Thymus (tissue), 11 donors: Measurements from ENCODE around the gene RGS8. TPM values are rescaled to one million over a fixed set of nuclear protein-coding genes. Genes with fewer than 3 reads are reported as not detected.

ENCODE experiments used
- DNase-seq, 9 donors: peaks; one replicate each; pipeline ENCODE4 v3.0.0-alpha.2; 2013; ENCODE audit warnings: low spot score in 9 of 9, low read depth in 6 of 9, missing footprints in 1 of 9
- H3K27ac ChIP-seq, 2 donors: one replicate each; pipeline ENCODE4 v1.5.1; 2013; ENCODE audit warnings: control low read depth in 1 of 2, low read depth in 1 of 2, low read length in 1 of 2, mild to moderate bottlenecking in 1 of 2, moderate library complexity in 1 of 2
- H3K27me3 ChIP-seq, 2 donors: one replicate each; pipeline ENCODE4 v1.5.1; 2013; ENCODE audit warnings: low read length in 1 of 2; ENCODE audit not compliant: control insufficient read depth in 2 of 2, insufficient read depth in 1 of 2
- H3K36me3 ChIP-seq, 2 donors: one replicate each; pipeline ENCODE4 v1.5.1; 2013; ENCODE audit warnings: low read length in 1 of 2, mild to moderate bottlenecking in 1 of 2, moderate library complexity in 1 of 2; ENCODE audit not compliant: control insufficient read depth in 2 of 2, insufficient read depth in 2 of 2
- H3K4me1 ChIP-seq, 2 donors: one replicate each; pipeline ENCODE4 v1.5.1; 2013; ENCODE audit warnings: low read length in 2 of 2; ENCODE audit not compliant: control insufficient read depth in 2 of 2, insufficient read depth in 2 of 2
- H3K4me3 ChIP-seq, 2 donors: one replicate each; pipeline ENCODE4 v1.5.1; 2013; ENCODE audit warnings: low read length in 2 of 2, control low read depth in 1 of 2, mild to moderate bottlenecking in 1 of 2
- H3K9me3 ChIP-seq, 2 donors: one replicate each; pipeline ENCODE4 v1.5.1; 2013; ENCODE audit warnings: low read length in 1 of 2, mild to moderate bottlenecking in 1 of 2; ENCODE audit not compliant: control insufficient read depth in 2 of 2, insufficient read depth in 1 of 2
- WGBS: extraction: QIAGEN DNeasy Blood & Tissue Kit; methylation state at CpG from one replicate; pipeline ENCODE4 v1.1.7; 2013; 5-methylcytosine and 5-hydroxymethylcytosine counted together
- polyA plus RNA-seq: library from polyadenylated mRNA; stranded (reverse); fragments of 200-250 nt; gene quantifications from one replicate; pipeline ENCODE4 v1.2.3, GENCODE V29; 2013
- total RNA-seq: library from RNA; stranded (reverse); fragments of 120-200 nt; gene quantifications from one replicate; pipeline ENCODE4 v1.2.4, GENCODE V29; 2013
- donor health status: healthy.

The RGS8 gene
- total and polyA plus RNA-seq, 2 donors = 0.11 to 0.19 TPM

DNA sequence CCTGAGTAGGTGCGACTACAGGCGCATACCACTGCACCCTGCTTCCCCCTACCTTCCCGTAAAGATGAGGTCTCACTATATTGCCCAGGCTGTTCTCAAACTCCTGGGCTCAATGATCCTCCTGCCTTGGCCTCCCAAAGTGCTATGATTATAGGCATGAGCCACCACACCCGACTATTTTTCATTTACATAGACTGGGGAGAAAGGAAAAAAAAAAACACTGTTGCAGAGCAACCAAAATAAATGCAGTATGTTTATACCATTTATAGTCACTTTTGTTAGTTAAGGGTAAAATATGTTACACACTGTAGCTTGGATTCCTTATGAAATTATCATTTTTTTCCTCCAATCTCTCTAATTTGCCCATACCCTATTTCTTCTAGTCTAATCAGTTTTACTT lies 35.2 kb upstream of the RGS8 start:
- H3K9me3 ChIP-seq = no peaks in the 10 kb centered on the region
- H3K36me3 ChIP-seq = no peaks in the 10 kb centered on the region
- no peaks in the 10 kb centered on the region for H3K4me1 ChIP-seq
- WGBS = 97% methylated on average over 4 of the region's 4 CpGs
- no peak for DNase-seq
- H3K4me3 ChIP-seq = no peak overlapping the region
- no peaks in the 10 kb centered on the region for H3K27me3 ChIP-seq
- H3K27ac ChIP-seq = no peak overlapping the region

DNA sequence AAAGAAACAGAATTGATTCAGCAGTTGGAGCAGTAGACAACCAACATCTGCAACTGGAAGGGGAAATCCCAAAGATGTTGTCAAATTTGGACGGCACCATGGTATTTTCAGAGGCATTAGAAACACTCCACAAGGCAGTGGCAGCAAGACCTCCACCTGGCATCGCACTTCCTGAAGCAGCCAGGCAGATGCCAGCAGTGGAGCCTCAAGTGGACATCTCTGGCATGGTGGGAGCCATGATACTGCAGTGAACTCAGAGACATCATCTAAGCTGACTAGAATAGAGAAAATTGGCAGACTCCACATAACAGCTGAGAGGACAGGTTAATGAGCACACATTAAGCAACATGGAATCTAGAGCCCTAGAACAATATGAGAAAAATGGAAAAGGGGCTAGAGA lies 33.9 kb upstream of the RGS8 start:
- DNase-seq = no peak
- Histone ChIP-seq H3K9me3 (no peaks in the 10 kb centered on the region), H3K27me3 (no peaks in the 10 kb centered on the region), H3K27ac (no peak overlapping the region), H3K36me3 (no peaks in the 10 kb centered on the region), H3K4me3 (no peak overlapping the region), H3K4me1 (peaks cover 0 to 3% of the 10 kb centered on the region in 2 donors)
- WGBS = 95% methylated on average over 2 of the region's 2 CpGs

DNA sequence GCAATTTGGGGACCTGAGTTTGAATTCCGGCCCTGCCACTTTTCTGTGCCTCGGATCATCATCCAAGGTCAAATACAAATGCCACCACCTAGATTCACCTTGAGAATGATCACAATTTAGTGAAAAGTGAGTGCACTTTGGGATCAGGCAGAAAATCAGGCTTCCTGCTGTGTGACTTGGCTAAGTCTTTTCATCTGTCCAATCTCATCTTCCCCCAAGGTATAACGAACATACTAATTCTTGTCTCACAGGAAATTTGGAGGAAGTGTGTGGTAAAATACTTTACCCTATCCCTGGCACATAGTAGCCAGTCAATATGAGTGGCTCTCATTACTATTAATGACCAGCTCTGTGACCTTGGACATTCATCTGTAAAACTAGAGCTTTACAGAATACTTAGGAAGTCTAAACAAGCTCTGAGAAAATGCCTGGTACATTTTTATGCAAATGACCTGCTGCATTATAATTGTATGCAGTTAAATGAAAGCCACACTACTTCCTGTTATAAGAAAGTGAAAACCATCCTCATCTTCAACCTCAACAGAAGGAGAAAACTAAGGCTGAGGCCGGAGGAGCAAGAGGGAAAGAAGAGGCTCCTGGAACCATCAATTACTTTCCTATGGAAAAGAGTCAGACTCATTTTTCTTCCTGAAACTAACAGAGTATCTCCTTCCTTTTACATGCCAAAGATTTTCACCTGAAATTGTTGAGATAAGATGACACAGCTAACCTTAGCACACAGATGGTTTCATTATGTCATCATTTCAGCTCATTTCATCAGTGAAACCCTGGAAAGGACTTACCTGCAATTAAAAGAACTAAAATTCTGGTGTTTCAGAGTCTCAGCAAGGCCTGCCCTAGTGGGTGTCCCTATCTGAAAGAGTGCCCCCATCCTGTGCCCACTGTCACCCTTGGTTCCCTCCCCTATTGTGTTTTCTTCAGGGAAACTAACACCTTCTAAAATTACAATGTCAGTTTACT lies 32.6 kb upstream of the RGS8 start:
- Histone ChIP-seq H3K4me1 (peaks cover 0 to 5% of the 10 kb centered on the region in 2 donors), H3K9me3 (no peaks in the 10 kb centered on the region), H3K27me3 (no peaks in the 10 kb centered on the region), H3K27ac (no peak overlapping the region), H3K4me3 (no peak overlapping the region), H3K36me3 (no peaks in the 10 kb centered on the region)
- no peak for DNase-seq
- 57% methylated on average over 4 of the region's 4 CpGs for WGBS

DNA sequence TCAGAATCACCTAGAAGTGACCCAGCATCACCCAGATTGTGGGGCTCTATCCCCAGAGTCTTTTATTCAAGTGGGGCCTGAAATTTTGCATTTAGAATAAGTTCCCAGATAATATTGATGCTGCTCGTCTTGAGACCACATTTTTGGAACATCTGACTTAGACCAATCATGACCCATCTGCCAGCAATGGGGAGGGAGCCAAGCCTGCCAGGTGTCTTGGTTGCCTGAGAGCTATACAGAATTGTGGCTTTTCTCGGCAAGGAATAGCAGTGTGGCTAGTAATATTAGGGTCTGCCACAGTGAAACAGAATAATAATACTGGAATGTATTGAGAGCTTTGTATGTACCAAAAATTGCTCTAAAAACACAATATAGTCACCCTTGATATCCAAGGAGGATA lies 31.1 kb upstream of the RGS8 start:
- no peak for DNase-seq
- H3K27ac ChIP-seq = no peak overlapping the region
- H3K36me3 ChIP-seq = no peaks in the 10 kb centered on the region
- WGBS = 49% methylated on average over 2 of the region's 2 CpGs
- H3K27me3 ChIP-seq = no peaks in the 10 kb centered on the region
- H3K4me3 ChIP-seq = no peak overlapping the region
- peaks cover 0 to 5% of the 10 kb centered on the region in 2 donors for H3K4me1 ChIP-seq
- no peaks in the 10 kb centered on the region for H3K9me3 ChIP-seq

GRCh38 chr1:182714546-182714945 lies 30.2 kb upstream of the RGS8 start:
- no peak overlapping the region for H3K27ac ChIP-seq
- DNase-seq = no peak
- H3K27me3 ChIP-seq = no peaks in the 10 kb centered on the region
- WGBS = 96% methylated on average over 2 of the region's 2 CpGs
- H3K4me1 ChIP-seq = peaks cover 0 to 5% of the 10 kb centered on the region in 2 donors
- no peaks in the 10 kb centered on the region for H3K36me3 ChIP-seq
- H3K4me3 ChIP-seq = no peak overlapping the region
- H3K9me3 ChIP-seq = no peaks in the 10 kb centered on the region

DNA sequence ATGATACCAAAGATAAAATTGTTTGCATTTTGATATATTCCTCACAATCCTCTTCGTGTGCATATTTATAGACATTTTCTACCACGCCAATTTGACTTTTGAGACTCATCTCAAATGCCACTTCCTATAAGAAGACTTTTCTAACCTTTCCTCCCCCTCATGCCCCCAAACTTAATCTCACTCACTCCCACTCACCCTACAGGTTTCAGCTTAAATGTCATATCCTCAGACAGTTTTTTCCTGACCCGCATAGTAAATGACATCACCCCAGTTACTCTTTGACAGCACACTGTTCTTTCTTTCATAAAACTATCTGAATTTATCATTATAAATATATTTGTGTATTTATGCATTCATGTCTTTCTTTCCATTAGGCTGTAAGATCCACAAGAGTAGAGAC lies 29.6 kb upstream of the RGS8 start:
- no peaks in the 10 kb centered on the region for H3K36me3 ChIP-seq

DNA sequence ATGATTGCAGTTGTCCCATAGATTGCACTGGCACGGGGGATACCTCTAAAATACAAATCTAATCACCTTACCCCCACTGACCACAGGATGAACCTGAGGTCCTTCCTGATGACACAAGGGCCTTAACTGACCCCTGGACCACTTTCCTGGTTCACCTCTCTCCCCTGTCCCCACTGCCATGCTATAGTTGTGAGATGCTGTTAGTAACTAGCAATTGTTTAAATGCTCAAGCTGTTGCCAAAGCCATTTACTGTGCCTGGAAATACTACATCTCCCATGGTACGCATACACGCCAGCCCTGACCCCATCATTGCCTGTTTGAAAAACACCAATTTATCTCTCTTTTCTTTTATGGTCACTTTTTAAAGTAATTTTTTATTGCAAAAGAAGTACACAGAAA lies 29.1 kb upstream of the RGS8 start:
- Histone ChIP-seq H3K36me3 (no peaks in the 10 kb centered on the region), H3K9me3 (no peaks in the 10 kb centered on the region), H3K27ac (no peak overlapping the region), H3K27me3 (no peaks in the 10 kb centered on the region), H3K4me3 (no peak overlapping the region), H3K4me1 (peaks cover 0 to 5% of the 10 kb centered on the region in 2 donors)
- DNase-seq = no peak
- 97% methylated on average over 3 of the region's 3 CpGs for WGBS

More for the DNA sequence above, 29.6 kb upstream of the RGS8 start:
- Histone ChIP-seq H3K4me3 (no peak overlapping the region), H3K4me1 (peaks cover 0 to 5% of the 10 kb centered on the region in 2 donors), H3K27me3 (no peaks in the 10 kb centered on the region), H3K9me3 (no peaks in the 10 kb centered on the region), H3K27ac (no peak overlapping the region)
- 84% methylated on average over 3 of the region's 3 CpGs for WGBS
- DNase-seq = peak in 1 of 9 donors; percentile 27

DNA sequence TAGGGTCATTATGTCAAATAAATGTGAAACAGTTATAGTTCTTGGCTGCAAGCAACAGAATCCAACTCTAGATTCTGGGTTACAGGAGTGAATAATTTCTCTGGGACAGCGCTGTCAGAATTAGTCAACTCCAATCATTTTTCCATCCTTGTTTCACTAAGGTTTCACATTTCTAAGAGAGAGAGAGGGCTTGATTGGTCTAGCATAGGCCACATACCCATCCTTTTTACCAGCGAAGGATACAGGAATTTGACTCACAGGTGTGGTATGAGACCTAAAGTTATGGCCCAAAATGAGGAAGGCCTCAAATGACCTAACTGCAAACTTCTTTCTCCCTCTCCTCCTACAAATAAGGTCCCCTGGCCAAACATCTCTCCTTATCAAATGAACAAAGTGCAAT lies 25.5 kb upstream of the RGS8 start:
- Histone ChIP-seq H3K4me3 (no peak overlapping the region), H3K27me3 (no peaks in the 10 kb centered on the region), H3K27ac (no peak overlapping the region), H3K36me3 (no peaks in the 10 kb centered on the region), H3K9me3 (no peaks in the 10 kb centered on the region), H3K4me1 (peaks cover 0 to 5% of the 10 kb centered on the region in 2 donors)
- no peak for DNase-seq
- WGBS = 95% methylated on average over 2 of the region's 2 CpGs

- Histone ChIP-seq H3K27me3 (no peaks in the 10 kb centered on the region), H3K36me3 (no peaks in the 10 kb centered on the region), H3K27ac (no peak overlapping the region), H3K9me3 (no peaks in the 10 kb centered on the region), H3K4me3 (no peak overlapping the region), H3K4me1 (peaks cover 0 to 5% of the 10 kb centered on the region in 2 donors)
- peak in 1 of 9 donors; percentile 25 for DNase-seq
- WGBS = 96% methylated on average over 1 of the region's 1 CpG
Observed at GRCh38 chr1:182709225-182709764, 24.9 kb upstream of the RGS8 start.
